Sigmoid colon (tissue), 7 donors: ENCODE data around the gene SCAF11. TPM values are rescaled to one million over a fixed set of nuclear protein-coding genes. Genes with fewer than 3 reads are reported as not detected.

ENCODE experiments used
- DNase-seq: peaks from one replicate; pipeline ENCODE4 v3.0.0-alpha.2; 2019
- H3K27ac ChIP-seq, 4 donors: fragments of 200-600 bp; sonication (generic); one replicate each; pipeline ENCODE4 v1.5.1; 2016 to 2019; ENCODE audit warnings: mild to moderate bottlenecking in 1 of 4
- H3K27me3 ChIP-seq, 3 donors: fragments of 200-600 bp; sonication (generic); one replicate each; pipeline ENCODE4 v1.5.1; 2019; ENCODE audit warnings: mild to moderate bottlenecking in 1 of 3
- H3K36me3 ChIP-seq, 4 donors: fragments of 200-600 bp; sonication (generic); one replicate each; pipeline ENCODE4 v1.5.1; 2016 to 2019
- H3K4me1 ChIP-seq, 4 donors: fragments of 200-600 bp; sonication (generic); one replicate each; pipeline ENCODE4 v1.5.1; 2017 to 2019
- H3K4me3 ChIP-seq, 4 donors: fragments of 200-600 bp; sonication (generic); one replicate each; pipeline ENCODE4 v1.5.1; 2017 to 2019; ENCODE audit warnings: mild to moderate bottlenecking in 2 of 4, moderate library complexity in 1 of 4
- H3K9me3 ChIP-seq, 4 donors: fragments of 200-600 bp in 3 of 4; sonication (generic) in 3 of 4; one replicate each; pipeline versions ENCODE4 v1.5.1 to v1.6.1; 2013 to 2019
- EP300 ChIP-seq, 4 donors: sonication (generic); formaldehyde crosslinking; IDR thresholded peaks; one replicate each; pipeline ENCODE4 v1.6.1; 2017; ENCODE audit warnings: antibody characterized with exemption in 4 of 4
- POLR2A ChIP-seq, 2 donors: fragments of 450-650 bp; IDR thresholded peaks; one replicate each; pipeline ENCODE4 v1.6.1; 2016; ENCODE audit warnings: antibody characterized with exemption in 2 of 2, mild to moderate bottlenecking in 2 of 2, moderate library complexity in 2 of 2
- POLR2AphosphoS5 ChIP-seq, 4 donors: sonication (generic); formaldehyde crosslinking; IDR thresholded peaks; one replicate each; pipeline ENCODE4 v1.6.1; 2017; ENCODE audit warnings: antibody characterized with exemption in 4 of 4
- WGBS, 2 donors: extraction: QIAGEN DNeasy Blood & Tissue Kit; methylation state at CpG; one replicate each; pipeline ENCODE4 v1.1.7; 2013; 5-methylcytosine and 5-hydroxymethylcytosine counted together
- intact Hi-C: fragments of 100-400 bp; cut with DNase I; formaldehyde crosslinking; loops from one replicate; pipeline ENCODE4 v1.15.1; 2023
- polyA plus RNA-seq, 3 donors: library from polyadenylated mRNA; stranded (reverse); fragments of 200-250 nt; gene quantifications; one replicate each; pipeline ENCODE4 v1.2.3, GENCODE V29; 2013
- total RNA-seq, 4 donors: library from RNA; depleted of rRNA; stranded (reverse); fragments of >200 nt; gene quantifications; one replicate each; pipeline ENCODE4 v1.1.0, GENCODE V29; 2016
- TF ChIP-seq, protein P1 (sequence below), 4 experiments: fragments of 450-650 bp in 3 of 4; fragments of 200-600 bp in 1 of 4; IDR thresholded peaks; one replicate each; pipeline ENCODE4 v1.5.1; 2016 to 2019; ENCODE audit warnings: antibody characterized with exemption in 4 of 4, mild to moderate bottlenecking in 3 of 4, moderate library complexity in 2 of 4
- donor health status: healthy with polysubstance abuse.
- donor health status: Bipolar disorder and iron deficiency.
- donor health status: healthy.

Gene SCAF11
- total and polyA plus RNA-seq, 7 donors, result 27.6 to 165 (median 116) TPM

DNA sequence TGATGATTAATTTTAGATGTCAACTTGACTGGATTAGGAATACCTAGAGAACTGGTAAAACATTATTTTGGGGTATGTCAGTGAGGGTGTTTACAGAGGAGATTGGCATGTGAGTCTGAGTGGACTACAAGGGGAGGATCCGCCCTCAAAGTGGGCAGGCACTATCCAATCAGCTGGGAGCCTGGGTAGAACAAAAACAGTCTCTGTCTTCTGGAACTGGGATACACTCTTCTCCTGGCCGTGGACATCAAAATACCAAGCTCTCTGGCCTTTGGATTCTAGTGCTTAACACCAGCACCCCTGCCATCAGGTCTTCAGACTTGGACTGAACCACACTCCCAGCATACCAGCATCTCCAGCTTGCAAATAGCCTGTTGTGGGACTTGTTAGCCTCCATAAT, 4.4 kb upstream of the SCAF11 start:
- no peaks in the 10 kb centered on the region for H3K27me3 ChIP-seq
- intact Hi-C loops, result loop anchor here (5.0 to 10.0 kb wide), 4 partner anchors 78 to 938 kb away; partner anchors contain the start of gene SLC38A1

GRCh38 chr12:45991284-45992249, 1.2 kb upstream of the SCAF11 start:
- 0 to 1% methylated on average over 71 of the region's 71 CpGs for WGBS, 2 donors
- no peaks in the 10 kb centered on the region for H3K9me3 ChIP-seq
- peak in 3 of 4 donors; percentile 72 to 81 (median 72) for TF ChIP-seq POLR2AphosphoS5 (IDR thresholded peaks at IDR 0.05)
- TF ChIP-seq EP300 (IDR thresholded peaks at IDR 0.05), result no peak
- TF ChIP-seq, protein P1, sequence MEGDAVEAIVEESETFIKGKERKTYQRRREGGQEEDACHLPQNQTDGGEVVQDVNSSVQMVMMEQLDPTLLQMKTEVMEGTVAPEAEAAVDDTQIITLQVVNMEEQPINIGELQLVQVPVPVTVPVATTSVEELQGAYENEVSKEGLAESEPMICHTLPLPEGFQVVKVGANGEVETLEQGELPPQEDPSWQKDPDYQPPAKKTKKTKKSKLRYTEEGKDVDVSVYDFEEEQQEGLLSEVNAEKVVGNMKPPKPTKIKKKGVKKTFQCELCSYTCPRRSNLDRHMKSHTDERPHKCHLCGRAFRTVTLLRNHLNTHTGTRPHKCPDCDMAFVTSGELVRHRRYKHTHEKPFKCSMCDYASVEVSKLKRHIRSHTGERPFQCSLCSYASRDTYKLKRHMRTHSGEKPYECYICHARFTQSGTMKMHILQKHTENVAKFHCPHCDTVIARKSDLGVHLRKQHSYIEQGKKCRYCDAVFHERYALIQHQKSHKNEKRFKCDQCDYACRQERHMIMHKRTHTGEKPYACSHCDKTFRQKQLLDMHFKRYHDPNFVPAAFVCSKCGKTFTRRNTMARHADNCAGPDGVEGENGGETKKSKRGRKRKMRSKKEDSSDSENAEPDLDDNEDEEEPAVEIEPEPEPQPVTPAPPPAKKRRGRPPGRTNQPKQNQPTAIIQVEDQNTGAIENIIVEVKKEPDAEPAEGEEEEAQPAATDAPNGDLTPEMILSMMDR (IDR thresholded peaks at IDR 0.05), result no peak
- peak; percentile 51 to 62 for TF ChIP-seq POLR2A (IDR thresholded peaks at IDR 0.05)
- H3K27me3 ChIP-seq, result no peaks in the 10 kb centered on the region
- no peaks in the 10 kb centered on the region for H3K36me3 ChIP-seq
- intact Hi-C loops, result loop anchor here (5.0 to 10.0 kb wide), 4 partner anchors 81 to 941 kb away; partner anchors contain the start of gene SLC38A1
- peak overlapping the region; percentile 44 to 88 (median 60) for H3K4me3 ChIP-seq
- peak; percentile 89 for DNase-seq
- peak overlapping the region; percentile 96 to 99 (median 98) for H3K27ac ChIP-seq
- H3K4me1 ChIP-seq, result peaks cover 0 to 36% (median 29%) of the 10 kb centered on the region in 4 donors

More for the DNA sequence above, 4.4 kb upstream of the SCAF11 start:
- Histone ChIP-seq H3K4me1 (peaks cover 0 to 8% (median 0%) of the 10 kb centered on the region in 4 donors), H3K27ac (no peak overlapping the region), H3K9me3 (no peaks in the 10 kb centered on the region), H3K36me3 (no peaks in the 10 kb centered on the region), H3K4me3 (no peak overlapping the region)
- DNase-seq, result no peak
- TF ChIP-seq POLR2AphosphoS5 (IDR thresholded peaks at IDR 0.05) (no peak), EP300 (IDR thresholded peaks at IDR 0.05) (no peak)
- TF ChIP-seq, protein P1 (IDR thresholded peaks at IDR 0.05), result no peak
- 69 to 83% methylated on average over 2 of the region's 2 CpGs for WGBS, 2 donors

DNA sequence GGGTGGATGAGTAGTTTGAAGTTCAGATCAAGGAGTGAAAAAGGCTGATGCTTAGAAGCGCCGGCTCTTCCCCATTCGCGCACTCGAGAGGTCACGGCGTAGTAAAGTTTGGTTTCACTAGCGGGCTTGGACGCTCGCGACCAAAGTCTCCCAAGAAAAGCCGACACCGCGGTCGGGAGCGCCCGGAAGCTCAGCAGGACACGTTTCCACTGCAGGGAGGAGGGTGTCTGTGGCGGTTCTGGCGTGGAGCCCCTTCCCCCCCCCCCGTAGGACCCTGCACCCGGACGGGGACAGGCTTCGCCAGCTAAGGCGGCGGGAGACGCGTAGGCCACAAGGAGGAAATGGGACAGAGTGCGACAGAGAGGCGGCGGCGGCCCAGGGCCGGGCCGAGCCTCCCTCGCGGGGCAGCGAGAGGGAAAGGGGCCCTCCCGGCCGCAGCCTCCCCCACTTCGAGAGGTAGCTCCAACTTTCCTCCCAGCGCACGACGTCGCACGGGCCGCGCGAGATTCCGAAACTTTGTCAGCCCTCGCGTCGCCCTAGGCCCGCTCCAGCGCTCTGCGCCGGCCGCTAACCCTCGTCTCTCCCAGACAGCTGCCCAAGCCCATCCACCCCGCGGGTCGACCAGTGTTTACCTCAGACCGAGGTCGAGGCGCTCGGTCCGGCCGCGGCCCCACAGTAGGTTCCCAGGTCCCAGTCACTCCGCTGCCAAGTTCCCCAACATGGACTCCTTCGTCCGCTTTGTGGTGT, 480 bp downstream of the SCAF11 start:
- peak overlapping the region; percentile 71 to 92 (median 82) for H3K4me3 ChIP-seq
- H3K36me3 ChIP-seq, result no peaks in the 10 kb centered on the region
- WGBS, 2 donors, result 0% methylated on average over 71 of the region's 71 CpGs
- no peaks in the 10 kb centered on the region for H3K27me3 ChIP-seq
- intact Hi-C loops, result loop anchor here (1.0 to 10.0 kb wide), 6 partner anchors 82 to 942 kb away; partner anchors contain the start of genes SLC38A1 and SLC38A2
- H3K9me3 ChIP-seq, result no peaks in the 10 kb centered on the region
- H3K4me1 ChIP-seq, result peaks cover 0 to 53% (median 43%) of the 10 kb centered on the region in 4 donors
- peak; percentile 86 for DNase-seq
- H3K27ac ChIP-seq, result peak overlapping the region; percentile 96 to 99 (median 98)
- TF ChIP-seq, protein P1 (IDR thresholded peaks at IDR 0.05), result no peak
- TF ChIP-seq POLR2A (IDR thresholded peaks at IDR 0.05) (peak in 1 of 2 donors; percentile 9), POLR2AphosphoS5 (IDR thresholded peaks at IDR 0.05) (peak in 3 of 4 donors; percentile 36 to 60 (median 59)), EP300 (IDR thresholded peaks at IDR 0.05) (no peak)

GRCh38 chr12:45989287-45989686, 1.1 kb downstream of the SCAF11 start:
- no peaks in the 10 kb centered on the region for H3K36me3 ChIP-seq
- WGBS, 2 donors, result 3 to 5% methylated on average over 10 of the region's 10 CpGs
- intact Hi-C loops, result no loop called here
- H3K27ac ChIP-seq, result peak overlapping the region; percentile 96 to 99 (median 98)
- no peaks in the 10 kb centered on the region for H3K9me3 ChIP-seq
- H3K4me3 ChIP-seq, result peak overlapping the region; percentile 71 to 92 (median 82)
- no peaks in the 10 kb centered on the region for H3K27me3 ChIP-seq
- TF ChIP-seq EP300 (IDR thresholded peaks at IDR 0.05) (no peak), POLR2AphosphoS5 (IDR thresholded peaks at IDR 0.05) (no peak), POLR2A (IDR thresholded peaks at IDR 0.05) (no peak)
- TF ChIP-seq, protein P1 (IDR thresholded peaks at IDR 0.05), result no peak
- no peak for DNase-seq
- H3K4me1 ChIP-seq, result peaks cover 0 to 57% (median 45%) of the 10 kb centered on the region in 4 donors
